ENCODE data around the gene AIF1L.

GRCh38 chr9:131140550-131140949 lies 44.2 kb downstream of the AIF1L start:
- TF ChIP-seq CTCF (IDR thresholded peaks at IDR 0.05) (no peak), POLR2A (IDR thresholded peaks at IDR 0.05) (no peak)
